ENCODE results near the gene LIM2. TPM values are rescaled to one million over a fixed set of nuclear protein-coding genes. Genes with fewer than 3 reads are reported as not detected.

The LIM2 gene
- total and polyA plus RNA-seq, 2 of the 8 experiments (the other 6 are each of a cell fraction or from before 2014, with no cell fraction given): not detected

Other genes with a start within 250 kb of the LIM2 start
- not detected in 2 replicates for gene SIGLEC7, start 245.7 kb downstream of the LIM2 start, total RNA-seq (2021; fragmentation: NEBNext Ultra II Directional; extraction: Animal tissue kit (Norgen Biotek cat#: 25700))
- not detected in 2 replicates for gene SIGLEC7, start 245.7 kb downstream of the LIM2 start, polyA plus RNA-seq (2011; rRNA removed)
- gene CD33, start 162.9 kb downstream of the LIM2 start, total RNA-seq (2021; fragmentation: NEBNext Ultra II Directional; extraction: Animal tissue kit (Norgen Biotek cat#: 25700)): not detected in 2 replicates
- 0.06 and 0.11 TPM in 2 replicates for gene CD33, start 162.9 kb downstream of the LIM2 start, polyA plus RNA-seq (2011; rRNA removed)
- not detected in 2 replicates for gene SIGLECL1, start 136.9 kb downstream of the LIM2 start, total RNA-seq (2021; fragmentation: NEBNext Ultra II Directional; extraction: Animal tissue kit (Norgen Biotek cat#: 25700))
- not detected in 2 replicates for gene SIGLECL1, start 136.9 kb downstream of the LIM2 start, polyA plus RNA-seq (2011; rRNA removed)
- gene IGLON5, start 76.3 kb downstream of the LIM2 start, total RNA-seq (2021; fragmentation: NEBNext Ultra II Directional; extraction: Animal tissue kit (Norgen Biotek cat#: 25700)): 31.8 and 34.1 TPM in 2 replicates
- gene IGLON5, start 76.3 kb downstream of the LIM2 start, polyA plus RNA-seq (2011; rRNA removed): 34.6 and 51.4 TPM in 2 replicates
- 10.2 and 10.3 TPM in 2 replicates for gene VSIG10L, start 45.8 kb downstream of the LIM2 start, total RNA-seq (2021; fragmentation: NEBNext Ultra II Directional; extraction: Animal tissue kit (Norgen Biotek cat#: 25700))
- 9.9 and 10.4 TPM in 2 replicates for gene VSIG10L, start 45.8 kb downstream of the LIM2 start, polyA plus RNA-seq (2011; rRNA removed)
- 40.0 and 42.1 TPM in 2 replicates for gene ETFB, start 21.6 kb downstream of the LIM2 start, total RNA-seq (2021; fragmentation: NEBNext Ultra II Directional; extraction: Animal tissue kit (Norgen Biotek cat#: 25700))
- 66.5 and 94.6 TPM in 2 replicates for gene ETFB, start 21.6 kb downstream of the LIM2 start, polyA plus RNA-seq (2011; rRNA removed)
- gene CLDND2, start 19.0 kb downstream of the LIM2 start, total RNA-seq (2021; fragmentation: NEBNext Ultra II Directional; extraction: Animal tissue kit (Norgen Biotek cat#: 25700)): 0.56 and 1.0 TPM in 2 replicates
- gene CLDND2, start 19.0 kb downstream of the LIM2 start, polyA plus RNA-seq (2011; rRNA removed): 0.21 TPM in 1 of 2 replicates, not detected in the other
- gene NKG7, start 15.3 kb downstream of the LIM2 start, total RNA-seq (2021; fragmentation: NEBNext Ultra II Directional; extraction: Animal tissue kit (Norgen Biotek cat#: 25700)): not detected in 2 replicates
- not detected in 2 replicates for gene NKG7, start 15.3 kb downstream of the LIM2 start, polyA plus RNA-seq (2011; rRNA removed)
- gene C19orf84, start 2.6 kb upstream of the LIM2 start, total RNA-seq (2021; fragmentation: NEBNext Ultra II Directional; extraction: Animal tissue kit (Norgen Biotek cat#: 25700)): 1.7 and 2.4 TPM in 2 replicates
- 2.1 and 2.3 TPM in 2 replicates for gene C19orf84, start 2.6 kb upstream of the LIM2 start, polyA plus RNA-seq (2011; rRNA removed)
- gene SIGLEC10, start 29.7 kb upstream of the LIM2 start, total RNA-seq (2021; fragmentation: NEBNext Ultra II Directional; extraction: Animal tissue kit (Norgen Biotek cat#: 25700)): not detected in 2 replicates
- 0.06 TPM in 1 of 2 replicates, not detected in the other for gene SIGLEC10, start 29.7 kb upstream of the LIM2 start, polyA plus RNA-seq (2011; rRNA removed)
- not detected in 2 replicates for gene SIGLEC8, start 70.5 kb upstream of the LIM2 start, total RNA-seq (2021; fragmentation: NEBNext Ultra II Directional; extraction: Animal tissue kit (Norgen Biotek cat#: 25700))
- not detected in 2 replicates for gene SIGLEC8, start 70.5 kb upstream of the LIM2 start, polyA plus RNA-seq (2011; rRNA removed)
- not detected in 2 replicates for gene CEACAM18, start 90.6 kb upstream of the LIM2 start, total RNA-seq (2021; fragmentation: NEBNext Ultra II Directional; extraction: Animal tissue kit (Norgen Biotek cat#: 25700))
- gene CEACAM18, start 90.6 kb upstream of the LIM2 start, polyA plus RNA-seq (2011; rRNA removed): not detected in 2 replicates
- not detected in 2 replicates for gene SIGLEC12, start 113.8 kb upstream of the LIM2 start, total RNA-seq (2021; fragmentation: NEBNext Ultra II Directional; extraction: Animal tissue kit (Norgen Biotek cat#: 25700))
- not detected in 2 replicates for gene SIGLEC12, start 113.8 kb upstream of the LIM2 start, polyA plus RNA-seq (2011; rRNA removed)
- gene SIGLEC6, start 143.7 kb upstream of the LIM2 start, total RNA-seq (2021; fragmentation: NEBNext Ultra II Directional; extraction: Animal tissue kit (Norgen Biotek cat#: 25700)): not detected in 2 replicates
- gene SIGLEC6, start 143.7 kb upstream of the LIM2 start, polyA plus RNA-seq (2011; rRNA removed): 0.05 TPM in 1 of 2 replicates, not detected in the other
- 11.0 and 11.1 TPM in 2 replicates for gene ZNF175, start 183.3 kb upstream of the LIM2 start, total RNA-seq (2021; fragmentation: NEBNext Ultra II Directional; extraction: Animal tissue kit (Norgen Biotek cat#: 25700))
- 1.5 and 1.7 TPM in 2 replicates for gene ZNF175, start 183.3 kb upstream of the LIM2 start, polyA plus RNA-seq (2011; rRNA removed)
- not detected in 2 replicates for gene SIGLEC5, start 242.4 kb upstream of the LIM2 start, total RNA-seq (2021; fragmentation: NEBNext Ultra II Directional; extraction: Animal tissue kit (Norgen Biotek cat#: 25700))
- not detected in 2 replicates for gene SIGLEC5, start 242.4 kb upstream of the LIM2 start, polyA plus RNA-seq (2011; rRNA removed)

Measured in H1 (cell line).